Measurements from ENCODE around the gene ANKFN1. TPM values are rescaled to one million over a fixed set of nuclear protein-coding genes. Genes with fewer than 3 reads are reported as not detected.

The ANKFN1 gene
- total RNA-seq, 1 experiment from 2014 or later = not detected

DNA sequence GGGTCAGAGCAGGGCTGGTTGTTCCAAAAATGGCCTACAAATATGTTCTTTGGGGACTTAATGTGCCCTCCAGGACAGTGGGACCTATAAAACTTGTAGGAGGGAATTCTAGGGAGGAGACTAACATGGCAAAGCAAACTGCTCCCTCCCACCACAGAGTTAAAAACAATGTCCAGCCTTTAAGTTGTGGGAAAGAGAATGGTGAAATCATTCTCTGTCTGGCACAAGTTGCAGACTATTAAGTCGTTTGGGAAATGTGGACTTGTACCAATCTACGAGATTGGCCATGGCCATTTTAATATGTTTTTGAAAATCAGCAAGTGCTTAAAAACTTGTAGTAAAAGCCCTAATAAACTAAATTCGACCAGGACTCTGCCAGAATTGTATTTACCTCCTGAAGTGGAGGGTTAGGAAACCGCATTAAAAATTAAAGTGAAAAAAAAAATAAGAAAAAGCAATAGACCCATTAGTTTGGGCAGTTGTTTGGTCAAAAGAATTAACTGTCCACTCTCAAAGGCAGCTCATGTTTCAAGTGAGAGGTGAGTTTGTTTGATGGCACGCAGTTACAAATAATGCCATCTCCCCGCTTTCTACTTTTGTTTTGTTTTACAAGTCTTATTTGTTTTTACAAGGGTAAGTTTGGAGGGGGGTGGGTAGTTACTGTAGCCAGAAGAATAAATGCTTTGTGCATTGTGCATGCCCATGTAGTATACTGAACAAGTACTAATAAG, 32.4 kb downstream of the ANKFN1 start:
- DNase-seq = no peak
- Mint-ChIP-seq H3K9me3 (ENCODE audit: low read depth, unreplicated experiment) (no peaks in the 10 kb centered on the region), H3K27me3 (ENCODE audit: unreplicated experiment) (no peaks in the 10 kb centered on the region), H3K27ac (ENCODE audit: unreplicated experiment) (no peak overlapping the region), H3K4me3 (ENCODE audit: low read depth, unreplicated experiment) (no peak overlapping the region), H3K4me1 (ENCODE audit: low read depth, unreplicated experiment) (no peaks in the 10 kb centered on the region), H3K36me3 (ENCODE audit: insufficient read depth, unreplicated experiment) (no peaks in the 10 kb centered on the region)
- TF ChIP-seq, protein P1, sequence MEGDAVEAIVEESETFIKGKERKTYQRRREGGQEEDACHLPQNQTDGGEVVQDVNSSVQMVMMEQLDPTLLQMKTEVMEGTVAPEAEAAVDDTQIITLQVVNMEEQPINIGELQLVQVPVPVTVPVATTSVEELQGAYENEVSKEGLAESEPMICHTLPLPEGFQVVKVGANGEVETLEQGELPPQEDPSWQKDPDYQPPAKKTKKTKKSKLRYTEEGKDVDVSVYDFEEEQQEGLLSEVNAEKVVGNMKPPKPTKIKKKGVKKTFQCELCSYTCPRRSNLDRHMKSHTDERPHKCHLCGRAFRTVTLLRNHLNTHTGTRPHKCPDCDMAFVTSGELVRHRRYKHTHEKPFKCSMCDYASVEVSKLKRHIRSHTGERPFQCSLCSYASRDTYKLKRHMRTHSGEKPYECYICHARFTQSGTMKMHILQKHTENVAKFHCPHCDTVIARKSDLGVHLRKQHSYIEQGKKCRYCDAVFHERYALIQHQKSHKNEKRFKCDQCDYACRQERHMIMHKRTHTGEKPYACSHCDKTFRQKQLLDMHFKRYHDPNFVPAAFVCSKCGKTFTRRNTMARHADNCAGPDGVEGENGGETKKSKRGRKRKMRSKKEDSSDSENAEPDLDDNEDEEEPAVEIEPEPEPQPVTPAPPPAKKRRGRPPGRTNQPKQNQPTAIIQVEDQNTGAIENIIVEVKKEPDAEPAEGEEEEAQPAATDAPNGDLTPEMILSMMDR (IDR thresholded peaks at IDR 0.05; ENCODE audit: unreplicated experiment) = no peak
- CTCF ChIA-PET = no interaction called here
- intact Hi-C loops (cut with micrococcal nuclease; ENCODE audit: unreplicated experiment) = no loop called here
- BruUV-seq (replicated peaks) = no TSS peak

DNA sequence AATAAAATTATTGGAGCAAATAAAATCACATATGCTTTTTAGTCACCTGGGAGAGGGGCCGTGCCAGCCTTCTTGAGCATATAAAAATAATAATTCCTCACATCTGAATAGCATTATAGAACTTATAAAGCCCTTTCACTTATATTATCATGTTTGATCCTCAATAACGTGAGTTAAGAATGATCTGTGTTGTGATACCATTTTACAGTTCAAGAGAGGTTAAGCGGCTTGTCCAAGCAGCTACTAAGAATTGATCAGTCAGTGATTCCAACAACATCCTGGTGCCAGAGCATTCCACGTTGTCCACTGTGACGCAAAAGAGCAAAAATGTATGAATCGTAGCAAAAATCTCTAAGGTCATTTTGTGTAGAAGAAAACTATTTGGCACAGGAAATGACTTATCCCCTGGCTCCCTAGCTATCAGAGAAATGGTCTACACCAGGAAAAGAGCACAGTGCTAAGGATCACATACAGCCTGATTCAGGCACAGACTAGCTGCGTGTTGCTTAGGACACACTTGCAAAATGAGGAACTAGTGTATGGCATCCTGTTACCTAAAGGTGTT, 33.0 kb downstream of the ANKFN1 start:
- Mint-ChIP-seq H3K4me3 (ENCODE audit: low read depth, unreplicated experiment) (no peak overlapping the region), H3K9me3 (ENCODE audit: low read depth, unreplicated experiment) (no peaks in the 10 kb centered on the region), H3K4me1 (ENCODE audit: low read depth, unreplicated experiment) (no peaks in the 10 kb centered on the region), H3K27me3 (ENCODE audit: unreplicated experiment) (no peaks in the 10 kb centered on the region), H3K36me3 (ENCODE audit: insufficient read depth, unreplicated experiment) (no peaks in the 10 kb centered on the region), H3K27ac (ENCODE audit: unreplicated experiment) (no peak overlapping the region)
- intact Hi-C loops (cut with micrococcal nuclease; ENCODE audit: unreplicated experiment) = no loop called here
- TF ChIP-seq, protein P1 (IDR thresholded peaks at IDR 0.05; ENCODE audit: unreplicated experiment) = no peak
- CTCF ChIA-PET = no interaction called here
- DNase-seq = no peak
- no TSS peak for BruUV-seq (replicated peaks)

DNA sequence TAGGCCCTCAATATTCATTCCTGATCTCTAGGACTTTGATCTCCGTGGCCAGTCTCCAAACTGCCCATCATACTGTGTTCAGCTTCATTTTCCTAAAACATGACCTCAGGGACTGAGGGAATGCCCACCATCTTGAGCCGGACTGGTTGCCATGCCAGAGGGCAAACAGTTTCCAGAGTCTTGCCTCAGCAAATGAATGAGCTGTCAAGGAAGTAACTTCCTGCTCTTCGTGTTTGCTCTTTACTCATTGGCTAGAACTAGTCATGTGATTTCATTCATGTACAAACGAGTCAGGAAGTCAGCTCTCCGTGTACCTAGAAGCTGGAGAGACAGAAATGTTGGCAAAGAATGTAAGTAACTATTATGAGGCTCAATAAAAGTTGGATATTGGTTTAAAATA, 50.2 kb downstream of the ANKFN1 start:
- TF ChIP-seq, protein P1 (IDR thresholded peaks at IDR 0.05; ENCODE audit: unreplicated experiment) = no peak
- intact Hi-C loops (cut with micrococcal nuclease; ENCODE audit: unreplicated experiment) = no loop called here
- Mint-ChIP-seq H3K4me3 (ENCODE audit: low read depth, unreplicated experiment) (no peak overlapping the region), H3K9me3 (ENCODE audit: low read depth, unreplicated experiment) (peaks cover 5% of the 10 kb centered on the region), H3K4me1 (ENCODE audit: low read depth, unreplicated experiment) (no peaks in the 10 kb centered on the region), H3K27me3 (ENCODE audit: unreplicated experiment) (no peaks in the 10 kb centered on the region), H3K36me3 (ENCODE audit: insufficient read depth, unreplicated experiment) (no peaks in the 10 kb centered on the region), H3K27ac (ENCODE audit: unreplicated experiment) (no peak overlapping the region)
- CTCF ChIA-PET = no interaction called here
- no TSS peak for BruUV-seq (replicated peaks)
- DNase-seq = no peak

DNA sequence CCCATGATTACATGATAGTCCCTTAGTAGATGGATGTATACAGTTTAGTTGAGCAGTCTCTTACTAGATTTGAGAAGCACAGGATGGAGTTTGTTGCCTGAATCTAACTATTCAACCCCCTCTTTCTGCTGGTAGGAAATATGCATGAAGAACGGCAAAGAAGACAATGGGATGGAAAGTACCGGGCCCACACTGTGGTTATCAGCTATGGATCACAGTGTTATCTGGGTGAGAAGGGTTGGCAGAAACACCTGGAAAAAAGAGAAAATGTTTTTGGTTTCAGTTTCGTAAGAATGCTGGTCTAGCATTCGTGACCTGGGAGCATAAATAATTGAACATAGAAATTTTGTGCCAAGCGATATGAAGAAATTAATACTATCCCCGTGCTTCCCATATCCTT, 53.1 kb downstream of the ANKFN1 start:
- TF ChIP-seq, protein P1 (IDR thresholded peaks at IDR 0.05; ENCODE audit: unreplicated experiment) = no peak
- H3K27ac Mint-ChIP-seq (ENCODE audit: unreplicated experiment) = no peak overlapping the region
- DNase-seq = no peak
- H3K9me3 Mint-ChIP-seq (ENCODE audit: low read depth, unreplicated experiment) = peaks cover 5% of the 10 kb centered on the region
- intact Hi-C loops (cut with micrococcal nuclease; ENCODE audit: unreplicated experiment) = no loop called here
- H3K36me3 Mint-ChIP-seq (ENCODE audit: insufficient read depth, unreplicated experiment) = no peaks in the 10 kb centered on the region
- no peaks in the 10 kb centered on the region for H3K4me1 Mint-ChIP-seq (ENCODE audit: low read depth, unreplicated experiment)
- H3K27me3 Mint-ChIP-seq (ENCODE audit: unreplicated experiment) = no peaks in the 10 kb centered on the region
- BruUV-seq (replicated peaks) = no TSS peak
- CTCF ChIA-PET = no interaction called here
- H3K4me3 Mint-ChIP-seq (ENCODE audit: low read depth, unreplicated experiment) = no peak overlapping the region

Measured in Calu3 (cell line).